H9 (cell line): ENCODE measurements around the gene NOS1AP. TPM values are rescaled to one million over a fixed set of nuclear protein-coding genes. Genes with fewer than 3 reads are reported as not detected.

Experiments used
- DNase-seq: peaks from one replicate; pipeline ENCODE4 v3.0.0-alpha.2; 2017
- H2AFZ ChIP-seq: one replicate; pipeline ENCODE4 v1.6.1; 2013; ENCODE audit warnings: mild to moderate bottlenecking, low read length, control low read depth, moderate library complexity
- H2AK5ac ChIP-seq: 2 replicates; pipeline ENCODE4 v1.6.1; 2013; ENCODE audit warnings: low read length, control low read depth, mixed read lengths; ENCODE audit not compliant: insufficient read length
- H2BK120ac ChIP-seq: one replicate; pipeline ENCODE4 v1.6.1; 2013; ENCODE audit warnings: low read depth, mild to moderate bottlenecking, low read length, control low read depth, inconsistent platforms; ENCODE audit not compliant: poor library complexity, severe bottlenecking
- H2BK12ac ChIP-seq: 2 replicates; pipeline ENCODE4 v1.6.1; 2013; ENCODE audit warnings: low read length, control low read depth, mixed read lengths, low read depth; ENCODE audit not compliant: insufficient read length
- H2BK15ac ChIP-seq: 2 replicates; pipeline ENCODE4 v1.6.1; 2013; ENCODE audit warnings: low read depth, low read length, control low read depth
- H2BK20ac ChIP-seq: one replicate; pipeline ENCODE4 v1.6.1; 2013; ENCODE audit warnings: low read depth, mild to moderate bottlenecking, low read length, control low read depth, inconsistent platforms; ENCODE audit not compliant: poor library complexity, severe bottlenecking
- H2BK5ac ChIP-seq: 2 replicates; pipeline ENCODE4 v1.6.1; 2013; ENCODE audit warnings: low read length, control low read depth, mixed read lengths; ENCODE audit not compliant: insufficient read length
- H3K14ac ChIP-seq: 2 replicates; pipeline ENCODE4 v1.6.1; 2013; ENCODE audit warnings: low read length, control low read depth; ENCODE audit not compliant: insufficient read depth
- H3K18ac ChIP-seq: 2 replicates; pipeline ENCODE4 v1.6.1; 2013; ENCODE audit warnings: low read depth, mild to moderate bottlenecking, mixed read lengths, low read length, control low read depth; ENCODE audit not compliant: insufficient read length
- H3K23ac ChIP-seq: 2 replicates; pipeline ENCODE4 v1.6.1; 2013; ENCODE audit warnings: low read length, control low read depth, mixed read lengths, low read depth; ENCODE audit not compliant: insufficient read length
- H3K23me2 ChIP-seq: 2 replicates; pipeline ENCODE4 v1.6.1; 2013; ENCODE audit warnings: low read depth, mild to moderate bottlenecking, mixed read lengths, low read length, control low read depth; ENCODE audit not compliant: insufficient read length, poor library complexity, severe bottlenecking
- H3K27ac ChIP-seq: 2 replicates; pipeline ENCODE4 v1.5.1; 2013; ENCODE audit warnings: low read length, control low read depth, mixed read lengths, low read depth; ENCODE audit not compliant: insufficient read length
- H3K27me3 ChIP-seq: 2 replicates; pipeline ENCODE4 v1.6.1; 2013; ENCODE audit warnings: low read length, control low read depth, inconsistent platforms; ENCODE audit not compliant: insufficient read depth
- H3K4ac ChIP-seq: 2 replicates; pipeline ENCODE4 v1.6.1; 2013; ENCODE audit warnings: low read depth, mild to moderate bottlenecking, control low read depth, inconsistent platforms, low read length, moderate library complexity
- H3K4me1 ChIP-seq: 2 replicates; pipeline ENCODE4 v1.6.1; 2013; ENCODE audit warnings: low read length, control low read depth, inconsistent platforms; ENCODE audit not compliant: insufficient read depth
- H3K4me2 ChIP-seq: 2 replicates; pipeline ENCODE4 v1.6.1; 2013; ENCODE audit warnings: low read length, control low read depth, mixed read lengths; ENCODE audit not compliant: insufficient read length, insufficient read depth
- H3K56ac ChIP-seq: 2 replicates; pipeline ENCODE4 v1.6.1; 2013; ENCODE audit warnings: low read depth, mild to moderate bottlenecking, mixed read lengths, low read length, control low read depth; ENCODE audit not compliant: insufficient read length
- H3K79me1 ChIP-seq: 2 replicates; pipeline ENCODE4 v1.6.1; 2013; ENCODE audit warnings: low read depth, mild to moderate bottlenecking, moderate library complexity, low read length, control low read depth, inconsistent platforms; ENCODE audit not compliant: insufficient read depth, poor library complexity, severe bottlenecking
- H3K79me2 ChIP-seq: 2 replicates; pipeline ENCODE4 v1.6.1; 2013; ENCODE audit warnings: low read length, control low read depth, inconsistent platforms; ENCODE audit not compliant: insufficient read depth
- H3K9ac ChIP-seq: 2 replicates; pipeline ENCODE4 v1.6.1; 2013; ENCODE audit warnings: low read length, control low read depth, mixed read lengths; ENCODE audit not compliant: insufficient read length; ENCODE audit errors: extremely low read depth
- H3K9me3 ChIP-seq: one replicate; pipeline ENCODE4 v1.6.1; 2013; ENCODE audit warnings: low read depth, low read length, inconsistent platforms; ENCODE audit not compliant: control insufficient read depth
- H3T11ph ChIP-seq: one replicate; pipeline ENCODE4 v1.6.1; 2013; ENCODE audit warnings: mild to moderate bottlenecking, low read length, control low read depth, inconsistent platforms
- H4K20me1 ChIP-seq: one replicate; pipeline ENCODE4 v1.6.1; 2013; ENCODE audit not compliant: control insufficient read depth, insufficient read length, insufficient read depth
- H4K5ac ChIP-seq: 2 replicates; pipeline ENCODE4 v1.6.1; 2013; ENCODE audit warnings: low read depth, mild to moderate bottlenecking, mixed read lengths, low read length, control low read depth; ENCODE audit not compliant: insufficient read length
- H4K8ac ChIP-seq: replicated peaks from 2 replicates; pipeline ENCODE4 v1.6.1; 2013; ENCODE audit warnings: low read length, control low read depth, mixed read lengths, low read depth; ENCODE audit not compliant: insufficient read length
- H4K91ac ChIP-seq: 2 replicates; pipeline ENCODE4 v1.6.1; 2013; ENCODE audit warnings: low read depth, mild to moderate bottlenecking, moderate library complexity, mixed read lengths, low read length, control low read depth; ENCODE audit not compliant: insufficient read length
- H3K27ac Mint-ChIP-seq, 3 experiments: 2 replicates in 2 of 3; 3 replicates in 1 of 3; pipeline ENCODE4 v1.8.0; 2020 to 2021; ENCODE audit warnings: mixed read lengths in 3 of 3, mild to moderate bottlenecking in 1 of 3, moderate library complexity in 1 of 3
- H3K27me3 Mint-ChIP-seq: 2 replicates; pipeline ENCODE4 v1.8.0; 2021; ENCODE audit warnings: low read depth, mild to moderate bottlenecking, moderate library complexity, mixed read lengths
- H3K36me3 Mint-ChIP-seq, 3 experiments: 2 replicates in 2 of 3; 3 replicates in 1 of 3; pipeline ENCODE4 v1.8.0; 2020 to 2021; ENCODE audit warnings: low read depth in 3 of 3, mixed read lengths in 3 of 3; ENCODE audit not compliant: insufficient read depth in 1 of 3
- H3K4me1 Mint-ChIP-seq, 2 experiments: 2 replicates each; pipeline ENCODE4 v1.8.0; 2020; ENCODE audit warnings: mixed read lengths in 2 of 2
- H3K4me3 Mint-ChIP-seq, 2 experiments: 2 replicates in 1 of 2; 3 replicates in 1 of 2; pipeline ENCODE4 v1.8.0; 2020 to 2021; ENCODE audit warnings: mild to moderate bottlenecking in 2 of 2, mixed read lengths in 2 of 2, moderate library complexity in 1 of 2
- H3K9me3 Mint-ChIP-seq, 2 experiments: 2 replicates in 1 of 2; 3 replicates in 1 of 2; pipeline ENCODE4 v1.8.0; 2020; ENCODE audit warnings: mild to moderate bottlenecking in 2 of 2, mixed read lengths in 2 of 2, moderate library complexity in 1 of 2
- CTCF ChIP-seq: fragments of 200-600 bp; sonication (generic); conservative IDR thresholded peaks from 3 replicates; pipeline ENCODE4 v1.8.0; 2021; ENCODE audit warnings: antibody characterized with exemption, mild to moderate bottlenecking
- WGBS: extraction: QIAGEN DNeasy Blood & Tissue Kit; methylation state at CpG from one replicate; pipeline ENCODE4 v1.1.7; 2013; ENCODE audit warnings: missing lambda C conversion rate, low lambda C conversion rate, mixed read lengths; ENCODE audit not compliant: insufficient read length; ENCODE audit errors: extremely low coverage; 5-methylcytosine and 5-hydroxymethylcytosine counted together
- total RNA-seq: library from RNA; stranded (reverse); gene quantifications from 2 replicates; pipeline ENCODE4 v1.2.1, GENCODE V29; 2021

NOS1AP gene
- total RNA-seq, 1 experiment from 2014 or later = 8.4 TPM

GRCh38 chr1:162083273-162083672, 13.8 kb downstream of the NOS1AP start:
- H2AFZ ChIP-seq = no peak overlapping the region
- H2AK5ac ChIP-seq = no peak overlapping the region
- no peak overlapping the region for H3K27ac ChIP-seq
- H3K27me3 ChIP-seq = no peaks in the 10 kb centered on the region
- no peaks in the 10 kb centered on the region for H3K9me3 ChIP-seq
- H3K9ac ChIP-seq = no peak overlapping the region
- H3K79me2 ChIP-seq = no peaks in the 10 kb centered on the region; the same call in 1 of the 2 replicates
- DNase-seq = no peak
- H4K5ac ChIP-seq = no peak overlapping the region
- no peak overlapping the region for H2BK5ac ChIP-seq
- no peak overlapping the region for H4K91ac ChIP-seq
- H3K18ac ChIP-seq = no peak overlapping the region
- no peak overlapping the region for H3K4ac ChIP-seq
- H3K4me3 Mint-ChIP-seq = no peak overlapping the region
- no peak overlapping the region for H2BK15ac ChIP-seq
- peaks cover 4% of the 10 kb centered on the region for H3K79me1 ChIP-seq
- H4K20me1 ChIP-seq = no peaks in the 10 kb centered on the region
- no peak for TF ChIP-seq CTCF
- peaks cover 0 to 9% (median 8%) of the 10 kb centered on the region in 3 experiments; a peak in 5 of 7 replicates for H3K36me3 Mint-ChIP-seq
- H3K14ac ChIP-seq = no peak overlapping the region
- H3K27me3 Mint-ChIP-seq = no peaks in the 10 kb centered on the region; the same call in 1 of the 2 replicates
- no peak overlapping the region for H2BK20ac ChIP-seq
- no peaks in the 10 kb centered on the region for H3K23me2 ChIP-seq
- no peak overlapping the region for H3K56ac ChIP-seq
- no peak overlapping the region for H4K8ac ChIP-seq
- H3K27ac Mint-ChIP-seq = no peak overlapping the region
- peaks cover 22 to 28% of the 10 kb centered on the region in 2 experiments for H3K4me1 Mint-ChIP-seq
- peaks cover 0 to 2% of the 10 kb centered on the region in 2 experiments; a peak in 1 of 5 replicates for H3K9me3 Mint-ChIP-seq
- H3K4me2 ChIP-seq = no peak overlapping the region
- H2BK120ac ChIP-seq = no peak overlapping the region
- H3K23ac ChIP-seq = no peak overlapping the region
- no CpG with 5 or more reads among the region's 2 CpGs for WGBS
- H3K4me1 ChIP-seq = peaks cover 2% of the 10 kb centered on the region; the same call in 1 of the 2 replicates
- H3T11ph ChIP-seq = no peak overlapping the region
- H2BK12ac ChIP-seq = no peak overlapping the region
